Measurements from ENCODE around the gene SLC13A3.

DNA sequence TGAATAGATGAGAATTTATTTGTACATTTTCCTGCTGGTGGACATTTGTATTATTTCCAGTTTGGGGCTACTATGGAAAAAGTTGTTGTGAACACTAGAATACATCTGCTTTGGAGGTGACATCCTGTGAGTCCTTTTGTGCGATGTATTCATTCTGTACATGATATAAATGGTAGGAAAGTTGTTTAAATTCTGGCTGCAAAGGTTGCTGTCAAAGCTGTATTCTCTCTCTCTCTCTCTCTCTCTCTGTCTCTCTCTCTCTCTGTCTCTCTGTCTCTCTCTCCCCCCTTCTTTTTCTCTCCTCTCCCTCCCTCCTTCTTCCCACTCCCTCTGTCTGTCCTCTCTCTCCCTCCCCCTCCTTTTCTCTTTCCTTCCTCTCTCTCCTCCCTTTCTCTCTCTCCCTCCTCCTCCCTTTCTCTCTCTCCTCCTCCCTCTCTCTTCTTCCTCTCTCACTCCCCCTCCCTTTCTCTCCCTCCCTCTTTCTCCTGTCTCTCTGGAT, 25.3 kb downstream of the SLC13A3 start:
- no peak for TF ChIP-seq TAF1 (IDR thresholded peaks at IDR 0.05; ENCODE audit: low read depth)
- no peak for TF ChIP-seq FOXM1 (IDR thresholded peaks at IDR 0.05; ENCODE audit: borderline replicate concordance, low read depth)
- no peak for TF ChIP-seq CEBPB (IDR thresholded peaks at IDR 0.05)
- TF ChIP-seq RAD21 (IDR thresholded peaks at IDR 0.05; ENCODE audit: low read depth) = no peak
- TF ChIP-seq EP300 (IDR thresholded peaks at IDR 0.05; ENCODE audit: borderline replicate concordance) = no peak
- TF ChIP-seq TEAD4 (IDR thresholded peaks at IDR 0.05) = no peak
- no peak for TF ChIP-seq EGR1 (IDR thresholded peaks at IDR 0.05)
- TF ChIP-seq, protein P1, sequence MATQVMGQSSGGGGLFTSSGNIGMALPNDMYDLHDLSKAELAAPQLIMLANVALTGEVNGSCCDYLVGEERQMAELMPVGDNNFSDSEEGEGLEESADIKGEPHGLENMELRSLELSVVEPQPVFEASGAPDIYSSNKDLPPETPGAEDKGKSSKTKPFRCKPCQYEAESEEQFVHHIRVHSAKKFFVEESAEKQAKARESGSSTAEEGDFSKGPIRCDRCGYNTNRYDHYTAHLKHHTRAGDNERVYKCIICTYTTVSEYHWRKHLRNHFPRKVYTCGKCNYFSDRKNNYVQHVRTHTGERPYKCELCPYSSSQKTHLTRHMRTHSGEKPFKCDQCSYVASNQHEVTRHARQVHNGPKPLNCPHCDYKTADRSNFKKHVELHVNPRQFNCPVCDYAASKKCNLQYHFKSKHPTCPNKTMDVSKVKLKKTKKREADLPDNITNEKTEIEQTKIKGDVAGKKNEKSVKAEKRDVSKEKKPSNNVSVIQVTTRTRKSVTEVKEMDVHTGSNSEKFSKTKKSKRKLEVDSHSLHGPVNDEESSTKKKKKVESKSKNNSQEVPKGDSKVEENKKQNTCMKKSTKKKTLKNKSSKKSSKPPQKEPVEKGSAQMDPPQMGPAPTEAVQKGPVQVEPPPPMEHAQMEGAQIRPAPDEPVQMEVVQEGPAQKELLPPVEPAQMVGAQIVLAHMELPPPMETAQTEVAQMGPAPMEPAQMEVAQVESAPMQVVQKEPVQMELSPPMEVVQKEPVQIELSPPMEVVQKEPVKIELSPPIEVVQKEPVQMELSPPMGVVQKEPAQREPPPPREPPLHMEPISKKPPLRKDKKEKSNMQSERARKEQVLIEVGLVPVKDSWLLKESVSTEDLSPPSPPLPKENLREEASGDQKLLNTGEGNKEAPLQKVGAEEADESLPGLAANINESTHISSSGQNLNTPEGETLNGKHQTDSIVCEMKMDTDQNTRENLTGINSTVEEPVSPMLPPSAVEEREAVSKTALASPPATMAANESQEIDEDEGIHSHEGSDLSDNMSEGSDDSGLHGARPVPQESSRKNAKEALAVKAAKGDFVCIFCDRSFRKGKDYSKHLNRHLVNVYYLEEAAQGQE (IDR thresholded peaks at IDR 0.05; ENCODE audit: low read depth) = no peak
- TF ChIP-seq, protein P2, sequence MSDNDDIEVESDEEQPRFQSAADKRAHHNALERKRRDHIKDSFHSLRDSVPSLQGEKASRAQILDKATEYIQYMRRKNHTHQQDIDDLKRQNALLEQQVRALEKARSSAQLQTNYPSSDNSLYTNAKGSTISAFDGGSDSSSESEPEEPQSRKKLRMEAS (IDR thresholded peaks at IDR 0.05) = no peak

Data from Ishikawa (cell line).